ENCODE measurements around the gene TSC22D4. TPM values are rescaled to one million over a fixed set of nuclear protein-coding genes. Genes with fewer than 3 reads are reported as not detected.
A peak's percentile ranks its signal among the peaks of the same experiment; 100 is the strongest.

The TSC22D4 gene
- polyA plus RNA-seq, 1 donor = 37.4 TPM

DNA sequence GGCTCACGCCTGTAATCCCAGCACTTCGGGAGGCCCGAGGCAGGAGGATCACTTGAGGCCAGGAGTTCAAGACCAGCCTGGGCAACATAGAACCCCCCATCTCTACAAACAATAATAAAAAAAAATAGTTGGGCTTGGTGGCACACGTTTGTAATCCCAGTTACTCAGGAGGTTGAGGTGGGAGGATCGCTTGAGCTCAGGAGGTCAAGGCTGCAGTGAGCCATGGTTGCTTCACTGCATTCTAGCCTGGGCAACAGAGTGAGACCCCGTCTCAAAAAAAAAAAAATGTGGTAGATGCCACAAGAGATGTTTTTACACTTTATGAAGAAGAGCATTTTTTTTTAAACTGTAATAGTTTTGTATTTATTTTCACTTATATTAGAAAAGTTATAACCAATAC lies 17.5 kb upstream of the TSC22D4 start:
- no peak for DNase-seq

DNA sequence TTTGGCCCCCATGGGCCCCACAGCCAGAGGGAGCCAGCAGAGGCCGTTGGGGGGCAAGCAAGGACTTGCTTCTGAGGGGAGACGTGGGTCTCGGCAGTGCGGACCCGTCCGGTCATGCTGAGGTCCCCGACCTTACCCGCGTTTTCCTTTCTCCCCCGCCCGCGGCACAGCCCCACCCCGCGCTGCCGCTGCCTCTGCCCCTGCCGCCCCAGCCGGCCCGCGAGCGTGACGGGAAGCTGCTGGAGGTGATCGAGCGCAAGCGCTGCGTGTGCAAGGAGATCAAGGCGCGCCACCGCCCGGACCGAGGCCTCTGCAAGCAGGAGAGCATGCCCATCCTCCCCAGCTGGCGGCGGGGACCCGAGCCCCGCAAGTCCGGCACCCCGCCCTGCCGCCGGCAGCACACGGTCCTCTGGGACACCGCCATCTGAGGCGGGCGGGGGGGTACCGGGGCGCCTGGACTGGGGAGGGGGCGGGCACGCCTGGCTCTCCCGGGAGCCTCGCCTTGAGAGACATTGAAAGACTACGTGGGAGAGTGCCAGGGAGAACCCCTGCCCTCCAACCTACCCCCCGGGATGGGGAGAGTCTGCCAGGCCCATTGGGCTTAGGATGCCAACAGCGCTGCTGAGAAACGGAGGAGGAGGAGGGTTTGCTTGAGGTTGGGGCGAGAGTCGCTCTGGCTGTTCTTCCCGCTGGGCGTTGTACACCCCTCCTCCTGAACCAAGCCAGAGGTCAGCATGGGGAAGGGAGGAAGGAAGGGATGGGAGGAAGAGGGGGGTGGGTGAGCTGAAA lies 14.7 kb upstream of the TSC22D4 start:
- no peak for DNase-seq

DNA sequence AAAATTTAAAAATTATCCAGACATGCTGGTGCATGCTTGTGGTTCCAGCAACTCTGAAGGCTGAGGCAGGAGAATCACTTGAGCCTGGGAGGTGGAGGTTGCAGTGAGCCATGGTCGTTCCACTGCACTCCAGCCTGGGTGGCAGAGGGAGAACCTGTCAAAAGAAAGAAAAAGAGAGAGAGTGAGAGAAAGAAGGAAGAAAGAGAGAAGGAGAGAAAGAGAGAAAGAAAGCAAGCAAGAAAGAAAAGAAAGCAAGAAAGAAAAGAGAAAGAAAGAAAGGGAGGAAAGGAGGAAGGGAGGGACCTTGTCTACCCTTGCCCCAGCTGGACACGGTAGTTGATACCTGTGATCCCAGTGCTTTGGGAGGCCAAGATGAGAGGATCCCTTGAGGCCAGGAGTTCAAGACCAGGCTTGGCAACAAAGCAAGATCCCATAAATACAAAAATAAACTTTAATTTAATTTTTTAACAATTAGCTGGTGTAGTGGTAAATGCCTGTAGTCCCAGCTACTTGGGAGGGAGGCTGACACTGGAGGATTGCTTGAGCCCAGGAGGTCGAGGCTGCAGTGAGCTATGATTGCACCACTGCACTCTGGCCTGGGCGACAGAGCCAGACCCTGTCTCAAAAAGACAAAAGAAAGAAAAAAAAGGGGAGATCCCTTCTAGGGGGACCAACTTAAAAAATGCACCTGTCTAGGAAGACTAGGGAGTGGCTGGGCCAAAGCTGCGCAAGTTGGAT lies 13.9 kb upstream of the TSC22D4 start:
- DNase-seq = no peak

DNA sequence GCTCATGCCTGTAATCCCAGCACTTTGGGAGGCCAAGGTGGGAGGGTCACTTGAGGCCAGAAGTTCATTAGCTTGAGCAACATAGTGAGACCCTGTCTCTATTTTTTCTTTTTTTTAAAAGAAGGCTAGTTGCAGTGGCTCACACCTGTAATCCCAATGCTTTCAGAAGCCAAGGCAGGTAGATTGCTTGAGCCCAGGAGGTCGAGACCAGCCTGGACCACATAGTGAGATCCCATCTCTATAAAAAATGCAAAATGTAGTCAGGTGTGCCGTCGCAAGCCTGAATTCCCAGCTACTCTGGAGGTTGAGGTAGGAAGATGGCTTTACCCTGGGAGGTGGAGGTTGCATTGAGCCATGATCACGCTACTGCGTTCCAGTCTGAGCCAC lies 12.2 kb upstream of the TSC22D4 start:
- DNase-seq = no peak

DNA sequence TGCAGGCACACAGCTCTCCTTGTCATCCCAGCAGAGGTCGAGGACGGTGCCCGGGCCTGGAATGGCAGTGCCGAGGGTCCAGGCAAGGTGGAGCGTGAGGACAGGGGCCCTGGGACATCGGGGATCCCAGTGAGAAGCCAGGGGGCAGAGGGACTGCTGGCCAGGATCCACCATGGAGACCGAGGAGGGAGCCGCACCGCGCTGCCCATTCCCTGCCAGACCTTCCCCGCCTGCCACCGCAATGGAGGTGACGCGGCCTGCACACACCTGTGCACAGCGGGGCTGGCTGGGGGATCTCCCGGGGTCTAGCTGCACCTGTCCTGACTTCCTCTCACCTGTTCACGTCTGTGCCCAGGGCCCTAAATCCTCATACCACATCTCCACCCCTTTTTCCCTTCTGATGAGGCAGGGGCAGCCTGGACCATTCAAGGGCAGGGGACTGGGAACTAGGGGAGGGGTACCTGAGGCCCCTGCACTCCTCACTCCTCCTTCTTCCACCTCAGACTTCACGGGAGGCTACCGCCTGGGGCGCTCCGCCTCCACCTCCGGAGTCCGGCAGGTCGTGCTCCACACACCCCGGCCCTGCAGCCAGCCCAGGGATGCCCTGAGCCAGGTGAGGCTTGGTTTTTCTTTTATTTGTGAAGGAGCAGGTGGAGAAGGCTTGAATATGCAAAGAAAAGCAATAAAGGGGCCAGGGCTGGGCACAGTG lies 11.6 kb upstream of the TSC22D4 start:
- DNase-seq = no peak

DNA sequence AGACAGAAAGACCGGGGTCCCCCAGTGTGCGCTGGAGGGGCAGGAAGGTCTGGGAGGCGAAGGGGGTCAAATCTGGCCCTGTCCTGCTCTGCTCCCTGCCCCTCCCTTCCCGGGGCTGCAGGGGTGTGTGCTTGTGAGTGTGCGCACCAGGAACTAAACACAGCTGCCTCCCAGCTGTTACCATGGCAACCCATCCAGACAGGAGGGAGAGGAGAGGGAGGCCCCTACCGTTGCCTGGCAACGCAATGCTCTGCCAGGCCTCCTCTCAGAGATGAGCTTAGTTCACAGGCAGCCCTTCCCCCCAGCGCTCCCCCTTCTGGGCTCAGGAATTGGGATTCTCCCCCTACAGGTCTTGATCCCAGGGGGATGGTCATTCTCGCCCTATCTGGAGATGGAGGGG lies 10.8 kb upstream of the TSC22D4 start:
- DNase-seq = peak; percentile 97

DNA sequence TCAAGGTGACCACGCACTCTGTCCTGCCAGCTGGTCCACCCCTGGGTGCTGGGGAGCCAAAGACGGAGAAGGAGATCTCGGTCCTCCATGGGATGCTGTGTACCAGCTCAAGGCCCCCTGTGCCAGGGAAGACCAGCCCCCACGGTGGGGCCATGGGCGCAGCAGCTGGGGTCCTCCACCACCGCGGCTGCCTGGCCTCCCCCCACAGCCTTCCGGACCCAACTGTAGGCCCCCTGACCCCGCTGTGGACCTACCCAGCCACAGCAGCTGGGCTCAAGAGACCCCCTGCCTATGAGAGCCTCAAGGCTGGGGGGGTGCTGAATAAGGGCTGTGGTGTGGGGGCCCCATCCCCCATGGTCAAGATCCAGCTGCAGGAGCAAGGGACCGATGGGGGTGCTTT lies 10.1 kb upstream of the TSC22D4 start:
- no peak for DNase-seq

DNA sequence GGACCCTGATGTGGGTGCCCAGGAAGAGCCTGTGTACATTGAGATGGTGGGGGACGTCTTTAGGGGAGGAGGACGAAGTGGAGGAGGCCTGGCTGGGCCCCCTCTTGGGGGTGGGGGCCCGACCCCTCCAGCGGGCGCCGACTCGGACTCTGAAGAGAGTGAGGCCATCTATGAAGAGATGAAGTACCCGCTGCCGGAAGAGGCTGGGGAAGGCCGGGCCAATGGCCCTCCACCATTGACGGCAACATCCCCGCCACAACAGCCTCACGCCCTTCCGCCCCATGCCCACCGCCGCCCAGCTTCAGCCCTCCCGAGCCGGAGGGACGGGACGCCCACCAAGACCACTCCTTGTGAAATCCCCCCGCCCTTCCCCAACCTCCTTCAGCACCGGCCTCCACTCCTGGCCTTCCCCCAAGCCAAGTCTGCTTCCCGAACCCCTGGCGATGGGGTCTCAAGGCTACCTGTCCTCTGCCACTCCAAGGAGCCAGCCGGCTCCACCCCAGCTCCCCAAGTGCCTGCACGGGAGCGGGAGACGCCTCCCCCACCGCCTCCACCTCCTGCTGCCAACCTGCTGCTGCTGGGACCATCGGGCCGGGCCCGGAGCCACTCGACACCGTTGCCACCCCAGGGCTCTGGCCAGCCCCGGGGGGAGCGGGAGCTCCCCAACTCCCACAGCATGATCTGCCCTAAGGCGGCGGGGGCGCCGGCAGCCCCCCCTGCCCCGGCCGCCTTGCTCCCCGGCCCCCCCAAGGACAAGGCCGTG lies 9.5 kb upstream of the TSC22D4 start:
- DNase-seq = no peak

DNA sequence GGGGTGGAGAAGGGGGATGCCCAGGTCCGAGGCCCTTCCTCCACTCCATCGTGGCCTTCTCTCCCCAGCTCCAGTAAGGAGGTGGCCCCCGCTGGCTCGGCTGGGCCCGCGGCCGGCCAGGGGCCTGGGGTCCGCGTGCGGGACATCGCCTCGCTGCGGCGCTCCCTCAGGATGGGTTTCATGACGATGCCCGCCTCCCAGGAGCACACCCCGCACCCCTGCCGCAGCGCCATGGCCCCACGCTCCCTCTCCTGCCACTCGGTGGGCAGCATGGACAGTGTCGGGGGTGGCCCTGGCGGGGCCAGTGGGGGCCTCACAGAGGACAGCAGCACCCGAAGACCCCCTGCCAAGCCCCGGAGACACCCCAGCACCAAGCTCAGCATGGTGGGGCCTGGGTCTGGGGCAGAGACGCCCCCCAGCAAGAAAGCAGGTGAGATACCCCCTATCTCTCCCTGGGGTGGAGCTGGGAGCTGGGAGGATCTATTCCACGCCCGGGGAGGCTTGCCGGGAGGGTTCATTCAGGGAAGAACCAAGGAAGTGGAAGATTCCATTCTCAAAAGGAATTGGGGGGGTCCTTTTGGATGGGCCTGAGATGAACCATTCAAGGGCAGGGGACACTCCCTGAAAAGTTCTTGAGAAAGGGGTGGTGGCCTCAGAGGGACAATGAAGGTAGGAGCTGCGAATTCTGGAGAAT lies 7.9 kb upstream of the TSC22D4 start:
- DNase-seq = no peak

DNA sequence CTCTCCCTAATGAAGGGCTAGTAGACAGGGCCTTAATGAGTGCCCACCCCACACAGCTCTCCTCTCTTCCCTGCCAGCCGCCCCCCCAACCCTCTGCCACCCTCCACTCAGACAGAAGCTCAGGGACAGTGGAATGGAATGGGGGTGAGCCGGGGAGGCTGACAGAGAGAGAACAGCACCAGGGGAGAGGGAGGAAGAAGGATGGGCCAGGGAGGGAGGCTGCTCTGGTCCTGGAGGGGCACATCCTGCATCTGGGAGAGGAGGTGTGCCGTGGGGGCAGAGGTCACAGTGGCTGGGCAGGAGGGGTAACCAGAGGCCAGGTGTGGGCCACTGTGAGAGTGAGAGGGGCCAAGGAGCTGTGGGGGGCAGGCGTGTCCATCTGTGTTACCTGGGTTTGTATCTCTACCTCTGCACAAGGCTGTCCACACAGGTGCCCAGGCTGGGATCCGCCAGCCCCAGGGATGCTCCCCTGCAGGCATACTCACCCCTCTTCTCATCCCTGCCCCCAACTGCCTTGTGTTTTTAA lies 7.2 kb upstream of the TSC22D4 start:
- DNase-seq = no peak

DNA sequence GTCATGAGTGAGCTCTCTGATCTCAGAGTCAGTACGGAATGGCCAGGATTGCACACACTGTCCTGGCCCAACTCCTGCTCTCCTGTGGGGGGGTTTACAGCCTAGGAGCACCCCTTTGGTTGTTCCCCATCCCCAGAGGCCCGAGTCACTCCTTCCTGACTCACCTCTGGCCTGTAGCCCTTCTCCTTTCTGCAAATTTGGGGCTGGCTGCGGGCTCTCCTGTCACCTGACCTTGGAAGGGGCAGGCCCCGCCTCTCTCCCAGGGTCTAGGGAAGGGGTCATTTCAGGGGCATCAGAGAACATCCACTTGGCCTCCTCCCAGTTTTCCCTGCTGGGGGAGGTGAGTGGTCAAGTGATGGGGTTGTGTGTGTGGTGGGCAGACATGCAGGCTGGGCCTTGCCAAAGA lies 6.5 kb upstream of the TSC22D4 start:
- DNase-seq = no peak

DNA sequence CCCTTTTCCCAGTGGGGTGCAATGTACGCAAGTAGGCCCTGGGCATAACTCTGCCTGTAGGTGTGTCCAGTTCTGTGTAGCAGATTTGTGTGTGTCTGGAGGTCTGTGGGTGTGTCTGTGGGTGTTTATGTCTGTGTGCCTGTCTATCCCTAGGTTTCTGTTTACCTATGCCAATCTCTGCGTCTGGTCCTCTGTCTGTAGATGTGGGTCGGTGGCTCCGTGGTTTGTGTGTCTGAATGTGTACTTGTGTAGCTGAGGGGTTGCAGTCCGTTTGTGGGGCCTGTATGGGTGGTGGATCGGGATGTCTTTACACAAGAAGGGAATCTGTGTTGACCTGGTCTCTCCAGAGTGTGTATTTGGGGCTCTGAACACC lies 5.6 kb upstream of the TSC22D4 start:
- no peak for DNase-seq

DNA sequence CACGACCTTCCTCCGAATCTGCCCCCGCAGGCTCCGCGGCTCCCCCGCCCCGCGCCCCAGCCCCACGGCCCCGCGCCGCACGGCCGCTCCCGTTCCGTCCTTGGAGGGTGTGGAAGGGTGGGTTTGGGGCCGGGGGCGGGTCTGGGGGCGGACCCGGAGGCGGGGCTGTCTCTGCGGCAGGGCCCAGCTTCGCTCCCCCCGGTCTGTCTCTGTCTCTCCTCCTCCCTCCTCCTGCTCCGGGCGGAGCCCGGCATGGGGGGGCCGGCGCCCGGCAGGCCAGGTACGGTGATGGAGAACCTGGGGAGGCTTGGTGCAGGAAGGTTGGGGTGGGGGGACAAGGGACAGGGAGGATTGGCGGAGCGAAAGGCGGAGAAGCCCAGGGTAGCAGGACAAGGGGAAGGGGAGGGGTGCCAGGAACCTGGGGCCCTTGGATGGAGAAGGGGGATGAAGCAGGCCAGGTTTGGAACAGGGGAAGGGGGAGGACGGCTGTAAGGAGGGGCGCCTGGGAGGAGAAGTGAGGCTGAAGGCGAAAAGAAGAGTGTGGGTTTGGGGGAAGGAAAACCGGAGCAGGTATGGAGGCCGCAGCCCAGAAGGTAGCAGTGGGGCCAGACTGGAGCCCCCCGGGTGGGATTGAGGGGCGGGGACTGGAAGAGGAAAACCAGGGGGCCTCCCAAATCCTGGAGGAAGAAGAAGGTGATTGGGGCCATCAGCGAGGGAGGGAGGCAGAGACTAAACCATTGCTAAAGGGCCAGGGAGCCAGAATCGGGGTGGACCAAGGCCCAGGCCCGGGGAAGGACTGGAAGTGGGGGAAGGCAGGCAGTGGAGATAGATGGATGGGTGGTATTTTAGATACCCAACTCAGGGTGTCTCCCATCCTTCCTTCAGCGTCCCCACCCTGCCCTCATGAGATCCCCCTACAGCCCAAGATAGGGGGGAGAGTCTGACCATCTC lies 5.0 kb upstream of the TSC22D4 start, which contains the start of gene NYAP1:
NYAP1 (plus strand) TSS at position 206 of the 951 bp plus-strand sequence. CDS start 1,385 bp downstream, outside the sequence.
- peak; percentile 63 for DNase-seq

DNA sequence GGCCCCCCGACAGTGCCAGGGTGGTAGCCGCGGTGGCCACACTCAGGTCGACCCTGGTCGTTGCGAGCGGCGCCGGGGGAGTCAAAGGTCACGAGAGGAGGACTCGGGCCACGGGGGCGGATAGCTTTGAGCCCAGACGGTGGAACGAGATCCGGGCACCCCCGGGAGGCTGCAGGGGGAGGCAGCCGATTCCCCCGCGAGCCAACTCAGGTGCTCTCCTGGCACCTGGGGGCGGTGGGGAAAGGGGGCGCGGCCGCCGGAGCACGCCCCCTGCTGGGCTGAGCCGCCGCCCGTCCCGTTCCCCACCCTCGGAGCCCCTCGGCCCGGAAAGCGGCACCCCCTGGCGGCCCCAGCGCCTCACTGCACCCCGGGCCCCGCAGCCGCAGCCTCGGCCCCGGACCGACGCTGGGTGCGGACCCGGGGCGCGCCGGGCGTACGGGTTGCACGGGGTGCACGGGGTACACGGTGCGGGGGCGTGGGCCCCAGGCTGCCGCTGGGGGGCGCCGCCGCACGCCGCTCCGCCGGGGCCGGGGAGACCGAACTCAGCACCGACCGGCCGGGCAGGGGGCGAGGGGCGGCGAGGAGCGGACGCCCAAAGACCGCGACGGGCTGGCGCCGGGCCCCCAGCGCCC lies 4.2 kb upstream of the TSC22D4 start:
- peak; percentile 66 for DNase-seq

DNA sequence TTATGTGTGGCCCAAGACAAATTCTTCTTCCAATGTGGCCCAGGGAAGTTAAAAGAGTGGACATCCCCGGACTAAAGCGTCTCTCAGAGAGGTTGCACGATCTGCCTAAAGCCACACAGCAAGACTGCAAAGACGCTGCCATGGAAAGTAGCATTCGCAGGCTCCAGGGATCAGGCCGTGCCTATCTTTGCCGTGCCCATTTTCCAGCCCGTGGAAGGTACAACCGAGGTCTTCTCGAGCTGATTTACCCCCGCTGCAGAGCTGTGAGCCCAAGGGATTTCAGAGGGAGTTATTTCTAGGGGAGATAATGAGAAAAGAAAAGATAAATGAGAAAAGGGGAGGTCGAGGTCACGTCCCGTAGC lies 3.7 kb upstream of the TSC22D4 start:
- DNase-seq = no peak

DNA sequence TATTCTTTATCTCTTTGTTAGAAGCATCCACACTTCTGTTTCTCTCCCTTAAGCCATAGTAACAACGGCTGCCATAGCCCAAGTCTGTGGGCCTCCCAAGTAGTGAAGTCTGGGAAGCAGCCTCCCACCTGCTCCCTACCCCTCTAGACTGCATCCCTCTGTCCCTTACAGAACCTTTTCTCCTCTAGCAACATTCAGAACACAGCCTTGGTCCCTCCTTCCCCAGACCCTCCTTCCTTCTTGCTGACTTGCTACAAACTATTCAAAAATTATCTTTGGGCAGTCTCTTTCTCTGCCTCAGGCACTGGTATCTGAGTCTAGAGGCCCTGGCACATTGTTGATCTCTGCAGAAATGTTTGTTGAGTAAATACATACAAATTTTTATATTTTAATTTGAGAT lies 2.5 kb upstream of the TSC22D4 start:
- DNase-seq = no peak

DNA sequence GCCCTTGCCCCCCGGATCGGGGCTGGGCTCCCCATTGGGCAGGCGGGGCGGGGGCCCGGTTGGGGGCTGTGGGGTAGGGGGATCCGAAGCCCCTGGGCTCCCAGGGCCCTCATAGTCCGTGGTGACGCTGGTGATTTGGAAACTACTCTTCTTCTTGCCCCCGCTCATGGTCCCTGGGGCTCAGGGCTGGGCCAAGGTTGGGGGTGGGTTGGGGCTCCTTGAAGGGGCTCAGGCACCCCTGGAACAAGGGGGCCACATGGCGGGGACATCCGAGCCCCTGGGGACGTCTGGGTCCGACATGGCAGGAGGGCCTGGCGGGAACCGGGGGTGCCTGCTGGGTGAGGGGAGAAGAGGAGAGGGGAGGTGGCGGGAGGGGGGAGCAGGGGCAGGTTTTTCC lies 1.1 kb downstream of the TSC22D4 start:
- no peak for DNase-seq

DNA sequence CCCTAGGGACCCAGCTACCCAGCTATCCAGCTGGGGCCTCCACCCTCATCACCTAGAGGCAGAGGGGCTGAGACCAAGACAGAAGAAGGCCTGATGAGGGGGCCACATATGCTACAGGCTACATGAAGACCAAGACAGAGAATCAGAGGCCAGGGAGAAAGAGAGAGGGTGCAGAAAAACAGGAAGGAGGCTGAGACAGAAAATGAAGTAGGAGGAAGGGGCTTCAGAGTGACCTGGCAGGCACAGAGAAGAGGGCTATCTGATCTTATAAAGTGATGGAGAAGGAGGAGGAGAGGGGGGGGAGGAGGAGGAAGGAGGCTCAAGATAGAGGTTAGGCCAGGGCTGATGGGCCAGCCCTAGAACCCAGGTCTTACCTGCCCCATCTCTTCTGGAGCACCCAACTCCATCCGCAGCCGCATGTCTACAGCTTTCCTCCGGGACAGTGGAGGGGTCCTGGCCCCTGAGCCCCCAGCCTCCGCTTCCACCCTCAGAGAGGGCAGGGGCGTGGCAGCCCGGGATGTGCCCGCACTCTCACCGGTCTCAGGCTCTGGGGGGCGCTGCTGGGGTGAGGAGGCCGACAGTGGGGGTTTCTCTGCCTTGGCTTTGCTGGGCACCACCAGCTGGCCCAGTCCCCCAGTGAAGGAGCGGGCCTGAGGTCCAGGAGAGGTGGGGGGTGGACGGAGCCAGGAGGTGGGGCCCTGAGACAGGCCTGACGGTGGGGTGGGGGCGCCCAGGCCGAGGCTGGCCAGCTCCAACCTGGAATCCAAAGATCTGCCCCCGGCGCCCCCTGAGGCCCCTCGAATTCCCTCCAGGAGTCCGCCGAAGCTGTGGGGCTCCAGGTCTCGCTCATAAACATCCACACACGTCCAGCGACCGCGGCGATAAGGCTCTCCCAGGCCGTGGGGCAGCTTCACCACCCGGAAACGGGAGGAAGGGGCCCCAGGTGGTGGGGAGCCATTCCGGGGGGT lies 1.8 kb downstream of the TSC22D4 start:
- no peak for DNase-seq
